Activated CD4-positive, alpha-beta T cell treated with anti-CD3 and anti-CD28 coated beads, Interleukin-2, amount 50 U/mL, for 16 hours (primary cell): Measurements from ENCODE around the gene PAGE1.
A peak's percentile ranks its signal among the peaks of the same experiment; 100 is the strongest.
"Not testable (repeated sequence)": the region's sequence is repeated elsewhere in the genome, so short reads cannot be mapped to it uniquely, and the experiment has no call there.

ENCODE experiments used
- DNase-seq: peaks from one replicate; pipeline ENCODE4 v3.0.0-alpha.2; 2020

The PAGE1 gene, protein sequence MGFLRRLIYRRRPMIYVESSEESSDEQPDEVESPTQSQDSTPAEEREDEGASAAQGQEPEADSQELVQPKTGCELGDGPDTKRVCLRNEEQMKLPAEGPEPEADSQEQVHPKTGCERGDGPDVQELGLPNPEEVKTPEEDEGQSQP

DNA sequence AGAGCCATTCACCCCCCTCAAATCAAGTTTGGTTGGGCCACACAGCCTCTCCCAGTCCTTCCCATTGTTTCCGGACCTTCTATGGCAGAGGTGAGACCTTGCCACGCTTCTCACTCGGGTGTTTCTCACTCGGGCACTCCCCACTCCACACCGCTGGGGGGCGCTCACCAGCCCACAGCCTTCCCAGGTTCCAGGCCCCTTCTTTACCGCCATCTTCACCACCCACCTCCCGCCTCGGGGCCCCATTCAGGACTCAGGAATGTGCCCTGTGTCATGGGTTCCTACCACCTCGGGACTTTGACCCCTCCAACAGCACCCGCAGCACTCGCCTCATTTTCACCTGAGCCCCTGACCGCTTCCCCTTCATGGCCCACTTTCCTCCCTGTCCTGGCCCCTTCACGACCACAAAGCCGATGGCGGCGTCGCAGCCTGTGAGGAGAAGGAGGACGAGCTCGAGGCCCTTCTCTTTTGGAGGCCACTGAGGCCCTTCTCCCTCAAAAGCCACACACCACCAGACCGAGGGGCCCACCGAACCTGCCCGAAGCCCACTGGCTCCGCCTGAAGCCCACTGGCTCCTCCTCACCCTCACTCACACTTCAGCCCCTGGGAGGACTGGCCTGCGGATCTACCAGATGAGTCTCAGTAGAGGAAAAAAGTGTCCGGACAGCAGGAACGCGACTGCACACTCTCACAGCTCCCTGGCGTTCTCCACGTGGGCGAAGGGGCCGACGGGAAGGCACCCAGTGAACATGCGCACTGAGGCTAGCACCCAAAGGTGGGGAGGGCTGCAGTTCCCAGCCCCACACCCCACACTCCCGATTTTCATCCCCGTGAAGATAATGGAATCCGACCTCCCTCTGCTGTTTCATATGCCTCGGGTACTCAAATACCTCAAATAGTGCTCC, at the start of gene PAGE1:
Gene PAGE1, minus strand, starts transcription at position 709 of the 905 bp plus-strand sequence. CDS start 1,214 bp downstream, outside the sequence.
- no peak for DNase-seq

DNA sequence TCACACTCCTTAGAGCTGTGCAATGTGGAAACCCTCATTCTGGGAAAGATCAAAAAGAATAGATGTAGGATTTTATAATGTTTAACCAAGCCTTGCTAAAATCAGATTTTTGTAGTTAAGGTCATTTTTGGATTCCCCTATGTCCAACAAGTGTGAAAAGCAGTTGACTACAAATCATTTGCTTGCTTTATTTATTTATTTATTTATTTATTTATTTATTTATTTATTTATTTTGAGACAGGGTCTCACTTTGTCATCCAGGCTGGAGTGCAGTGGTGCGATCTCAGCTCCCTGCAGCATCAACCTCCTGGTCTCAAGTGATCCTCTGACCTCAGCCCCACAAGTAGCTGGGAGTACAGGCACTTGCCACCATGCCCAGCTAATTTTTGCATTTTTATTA, 45.7 kb upstream of the PAGE1 start:
- DNase-seq: not testable (repeated sequence)

DNA sequence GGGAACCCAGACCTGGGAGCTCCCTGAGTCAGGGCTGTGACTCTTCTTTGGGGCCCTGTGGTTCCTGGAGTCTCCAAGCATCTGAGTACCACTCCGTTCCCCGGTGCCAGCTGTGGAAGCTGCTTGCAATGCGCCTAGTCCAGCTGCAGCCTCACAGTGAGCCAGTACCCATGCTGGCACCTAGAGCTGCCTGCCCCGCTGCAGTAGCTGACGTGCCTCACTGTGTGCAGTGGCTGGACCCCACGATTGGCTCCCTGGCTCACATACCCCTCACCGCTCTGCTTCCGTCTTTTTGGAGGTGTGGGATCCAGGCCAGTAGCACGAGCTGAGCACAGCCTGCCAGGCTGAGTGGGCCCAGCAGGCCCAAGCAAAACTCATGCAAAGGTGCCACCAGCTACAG, 32.1 kb upstream of the PAGE1 start:
- DNase-seq: no peak

DNA sequence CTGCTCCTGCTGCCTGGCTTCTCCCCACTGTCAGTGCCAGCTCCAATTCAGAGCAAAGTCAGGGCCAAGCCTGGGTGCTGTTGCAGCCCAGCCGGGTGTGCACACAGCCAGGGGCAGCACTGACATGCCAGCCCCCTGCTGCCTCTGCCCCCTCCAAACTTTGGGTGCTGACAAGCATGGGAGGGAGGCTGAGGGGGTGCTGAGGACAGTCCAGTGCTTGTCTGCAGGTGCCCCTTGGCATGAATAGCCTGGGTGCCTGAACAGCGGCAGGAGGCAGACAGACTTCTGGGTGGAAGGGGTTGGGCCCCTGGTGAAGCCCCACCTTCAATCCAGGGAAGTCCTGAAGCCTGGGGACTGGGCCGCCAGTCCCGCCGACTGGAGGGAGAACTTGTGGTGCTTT, 31.2 kb upstream of the PAGE1 start:
- no peak for DNase-seq

DNA sequence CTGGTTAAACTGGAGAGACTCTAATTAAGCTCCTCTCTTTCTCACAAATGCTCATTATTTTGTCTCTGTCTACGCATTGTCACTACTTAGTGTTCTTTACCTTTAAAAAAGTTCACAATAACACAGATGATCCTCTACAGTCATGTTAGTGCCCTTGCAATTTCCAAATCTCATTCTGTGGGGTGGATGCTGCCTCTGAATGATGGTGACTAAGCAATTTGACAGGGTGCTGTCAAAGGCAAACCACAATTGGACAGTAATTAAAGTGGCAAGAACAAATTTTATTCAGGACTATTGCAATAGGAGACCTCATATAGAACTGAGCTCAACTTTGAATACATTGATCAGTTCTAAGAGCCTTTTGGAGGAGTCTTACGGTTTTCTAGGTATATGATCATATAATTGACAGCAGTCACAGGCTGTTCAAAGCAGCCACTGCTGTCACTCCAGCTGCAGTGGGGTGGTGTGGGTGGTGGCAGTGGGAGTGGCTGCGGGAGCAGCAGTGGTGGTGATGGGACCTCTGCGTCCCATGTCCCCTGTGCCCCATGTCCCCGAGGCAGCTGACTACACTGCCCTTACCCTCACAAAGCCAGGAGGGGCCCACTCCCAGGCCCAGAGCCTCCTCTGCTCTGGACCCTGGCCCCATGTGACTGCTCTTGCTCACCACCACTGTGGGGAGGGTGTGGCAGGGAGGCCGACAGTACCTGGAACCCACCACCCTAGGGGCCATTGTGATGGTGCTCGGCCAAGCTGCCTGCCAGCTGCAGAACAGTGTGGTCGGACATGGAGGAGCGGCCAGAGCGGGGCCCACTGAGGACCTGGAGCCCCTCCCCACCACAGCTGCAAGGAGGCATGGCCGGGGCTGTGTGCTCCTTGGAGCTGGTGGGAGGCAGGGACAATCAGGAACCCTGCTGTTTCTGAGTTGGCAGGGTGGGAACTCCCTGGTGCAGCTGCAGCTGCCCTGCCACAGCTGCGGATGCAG, 30.4 kb upstream of the PAGE1 start:
- DNase-seq: no peak

DNA sequence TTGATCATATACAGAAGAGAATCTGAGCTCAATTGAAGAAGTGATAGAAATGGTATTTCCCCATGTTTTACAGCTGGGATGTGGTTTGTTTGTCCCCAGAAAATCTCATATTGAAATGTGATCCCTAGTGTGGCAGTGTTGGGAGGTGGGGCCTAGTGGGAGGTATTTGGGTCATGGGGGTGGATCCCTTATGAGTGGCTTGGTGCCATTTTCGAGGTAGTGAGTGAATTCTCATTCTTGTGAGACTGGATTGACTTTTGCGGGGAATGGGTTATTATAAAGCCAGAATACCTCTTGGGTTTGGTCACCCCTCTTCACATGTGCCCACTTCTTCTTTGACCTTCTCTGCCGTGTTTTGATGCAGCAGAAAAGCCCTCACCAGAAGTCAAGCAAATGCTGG, 29.6 kb upstream of the PAGE1 start:
- DNase-seq: no peak

DNA sequence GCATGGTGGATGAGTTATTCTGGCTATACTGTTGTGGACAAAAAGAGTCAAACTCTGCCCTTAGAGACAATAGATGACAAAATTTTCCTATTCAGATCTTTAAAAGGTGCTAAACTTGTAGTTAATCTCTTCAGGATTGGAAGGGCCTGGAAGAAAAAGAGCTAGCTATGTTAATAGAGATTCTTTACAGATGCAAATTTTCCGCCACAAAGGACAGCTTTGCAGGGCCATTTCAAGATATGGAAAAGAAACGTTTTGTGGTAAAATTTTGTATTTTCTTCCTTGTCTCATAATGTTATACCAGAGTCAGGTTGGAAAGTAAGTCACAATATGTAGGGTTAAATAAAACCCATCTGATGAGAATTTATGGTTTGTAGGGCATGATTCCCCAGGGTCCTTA, 24.3 kb upstream of the PAGE1 start:
- DNase-seq: not testable (repeated sequence)

DNA sequence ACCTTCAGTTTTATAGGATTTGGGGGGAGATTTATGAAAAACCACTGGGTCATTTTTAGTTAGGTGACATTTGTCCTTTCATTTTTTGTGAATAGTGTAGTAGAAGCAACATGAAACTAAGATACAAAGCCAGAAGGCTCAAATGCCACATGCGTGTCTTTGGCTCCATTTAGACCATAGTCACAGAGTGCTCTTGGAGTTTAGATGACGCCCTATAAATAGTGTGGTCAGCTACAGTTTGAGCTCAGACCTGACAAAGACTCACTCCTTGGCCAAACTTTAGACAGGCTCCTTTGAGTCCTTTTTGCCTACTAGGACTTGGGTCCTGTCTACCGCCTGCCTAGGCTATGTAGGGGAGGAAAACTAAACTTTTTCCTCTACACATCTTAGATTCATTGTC, 16.8 kb upstream of the PAGE1 start:
- DNase-seq: no peak

DNA sequence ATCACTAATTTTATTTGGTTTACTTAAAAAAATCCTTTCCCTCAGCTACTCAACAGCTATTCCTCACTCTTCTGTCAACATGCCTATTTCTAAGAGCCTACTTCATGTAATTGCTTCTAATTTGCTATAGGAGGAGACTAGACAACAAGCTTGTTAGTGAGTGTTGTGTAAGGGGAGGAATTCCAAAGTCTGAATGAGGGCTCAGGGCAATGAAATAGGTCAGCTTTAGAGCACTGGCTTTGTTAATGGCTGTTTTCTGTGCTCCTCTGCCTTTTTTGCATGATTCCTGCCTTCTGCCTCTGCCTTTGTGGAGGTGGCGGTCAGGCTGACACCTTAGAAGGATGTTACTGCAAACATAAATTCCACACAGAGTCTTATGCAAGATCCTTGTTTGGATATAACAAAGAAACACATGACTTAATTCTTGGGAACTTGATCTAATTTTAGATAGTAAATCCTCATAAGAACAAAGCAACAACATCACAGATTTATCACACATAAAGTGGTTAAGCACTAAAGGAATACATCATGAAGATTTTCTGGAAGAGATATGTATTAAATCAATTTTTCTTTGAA, 15.0 kb upstream of the PAGE1 start:
- no peak for DNase-seq

DNA sequence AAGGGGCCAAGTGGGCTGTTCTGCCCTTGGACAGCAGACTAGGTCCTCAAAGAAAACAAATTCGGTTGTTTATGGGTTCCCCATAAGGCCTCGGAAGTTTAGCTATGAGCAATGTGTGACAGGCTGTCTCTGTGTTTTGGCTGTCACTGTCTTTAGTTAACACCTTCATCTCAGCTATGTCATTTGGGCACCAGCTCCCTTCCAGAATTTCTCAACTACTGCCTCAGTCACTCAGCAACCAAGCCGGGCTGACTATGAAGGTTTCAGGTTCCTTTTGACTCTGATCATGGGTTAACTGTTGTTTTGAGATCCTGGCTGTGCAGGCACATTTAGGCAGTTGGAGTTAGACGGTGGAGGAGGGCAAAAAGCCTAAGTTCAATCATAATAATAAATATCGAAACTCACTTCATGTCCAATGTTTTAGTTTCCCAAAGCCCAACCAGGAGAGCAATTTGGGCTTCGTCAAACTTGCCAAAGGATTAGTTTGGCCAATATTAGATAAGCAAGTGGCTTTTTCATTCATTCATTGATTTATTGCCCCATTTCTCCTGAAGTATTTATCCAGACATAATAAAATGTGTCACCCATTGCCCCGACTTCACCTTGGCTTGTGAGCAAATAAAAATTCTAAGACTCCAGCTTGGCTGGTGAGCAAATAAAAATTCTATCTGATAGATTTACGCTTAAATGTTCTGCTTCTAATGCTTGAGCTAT, 9.1 kb upstream of the PAGE1 start:
- DNase-seq: peak; percentile 79

DNA sequence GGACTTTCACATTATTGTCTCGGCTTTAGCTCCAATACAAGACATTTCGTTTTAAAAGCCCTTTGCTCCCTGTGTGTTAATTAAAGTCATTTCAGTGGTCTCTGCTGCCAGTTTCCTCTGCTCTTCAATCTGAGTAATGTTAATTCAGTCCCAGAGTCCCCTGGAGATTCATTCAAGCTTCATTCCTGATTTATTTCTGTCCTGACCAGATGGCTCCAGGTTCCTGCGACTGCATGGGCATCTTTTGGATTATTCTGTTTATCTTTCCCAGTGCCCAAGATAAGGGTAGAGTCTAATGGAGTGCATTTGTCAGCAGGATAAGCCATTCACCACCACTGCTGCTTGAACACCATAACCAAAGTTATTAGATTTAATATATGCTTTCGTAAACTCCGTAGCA, 6.1 kb upstream of the PAGE1 start:
- no peak for DNase-seq

DNA sequence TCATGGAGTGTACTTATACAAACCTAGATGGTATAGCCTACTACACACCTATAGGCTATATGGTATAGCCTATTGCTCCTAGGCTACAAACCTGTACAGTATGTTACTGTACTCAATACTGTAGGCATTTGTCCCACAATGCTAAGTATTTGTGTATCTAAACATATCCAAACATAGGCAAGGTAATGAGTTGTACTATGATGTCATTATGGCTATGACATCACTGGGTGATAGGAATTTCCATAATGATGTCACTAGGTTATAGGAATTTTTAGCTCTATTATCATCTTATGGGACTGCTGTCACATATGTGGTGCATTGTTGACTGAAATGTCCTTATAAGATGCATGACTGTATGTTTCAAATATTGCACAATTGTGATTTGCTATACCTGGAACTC, 5.5 kb upstream of the PAGE1 start:
- no peak for DNase-seq

DNA sequence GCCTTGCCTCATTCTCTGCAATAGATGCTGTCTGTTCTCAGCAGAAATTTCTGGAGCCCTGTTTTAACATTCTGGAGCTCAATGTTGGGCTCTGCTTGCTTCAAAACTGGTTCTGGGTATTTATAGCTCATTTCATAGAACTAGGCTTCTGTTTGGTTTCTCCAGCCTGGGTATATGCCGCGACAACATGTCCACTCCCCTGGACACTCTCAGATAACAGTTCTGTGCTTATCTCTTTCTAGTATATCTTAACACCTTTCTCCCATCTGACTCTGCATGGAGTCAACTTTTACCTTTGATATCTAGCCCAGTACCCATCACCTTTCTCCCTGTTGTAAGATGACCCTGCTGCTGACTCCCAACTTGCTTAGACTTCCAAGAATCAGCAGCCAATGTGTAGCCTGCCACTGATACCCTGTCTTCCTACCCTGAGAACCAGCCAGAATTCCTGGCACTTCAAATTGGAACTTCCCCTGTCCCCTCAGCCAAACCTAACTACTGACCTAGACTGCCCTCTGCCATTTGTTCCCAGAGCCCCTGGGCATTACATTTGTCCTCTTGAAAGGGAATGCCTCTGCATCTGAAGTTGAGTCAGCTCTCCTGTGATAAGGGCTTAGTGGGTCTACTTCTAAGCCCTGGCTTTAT, 20.6 kb downstream of the PAGE1 start:
- no peak for DNase-seq

DNA sequence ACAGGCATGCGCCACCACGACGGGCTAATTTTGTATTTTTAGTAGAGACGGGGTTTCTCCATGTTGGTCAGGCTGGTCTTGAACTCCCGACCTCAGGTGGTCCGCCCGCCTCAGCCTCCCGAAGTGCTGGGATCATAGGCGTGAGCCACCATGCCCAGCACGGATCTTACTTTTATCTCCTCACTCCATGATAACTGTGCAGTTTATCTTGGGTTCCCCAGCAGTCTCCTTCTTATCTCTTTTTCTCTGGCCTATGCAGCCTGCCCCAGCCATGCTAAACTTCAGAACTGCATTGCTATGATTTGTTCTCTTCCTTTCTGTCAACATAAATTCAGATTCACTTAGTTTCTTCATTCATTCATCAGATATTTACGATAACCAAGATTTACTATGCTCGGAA, 22.4 kb downstream of the PAGE1 start:
- no peak for DNase-seq

DNA sequence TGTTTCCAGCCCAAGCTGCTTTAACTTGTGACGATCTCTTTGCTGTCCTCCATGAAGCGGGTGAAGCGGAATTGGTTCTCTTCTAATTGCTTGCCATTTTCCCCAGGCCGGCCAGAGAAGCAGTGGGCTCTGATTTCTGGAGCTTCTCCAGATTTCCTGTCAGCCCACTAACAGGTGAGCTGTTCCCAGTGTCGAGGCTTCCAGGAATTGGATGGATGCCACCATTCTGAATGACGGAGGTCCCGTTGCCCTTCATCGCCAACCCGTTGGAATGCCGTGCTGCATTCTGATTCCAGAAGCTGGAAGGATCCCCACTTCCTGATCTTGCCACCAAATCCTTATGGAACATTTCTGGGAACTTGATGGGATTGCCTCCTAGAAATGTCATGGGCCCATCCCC, 31.0 kb downstream of the PAGE1 start:
- DNase-seq: no peak

DNA sequence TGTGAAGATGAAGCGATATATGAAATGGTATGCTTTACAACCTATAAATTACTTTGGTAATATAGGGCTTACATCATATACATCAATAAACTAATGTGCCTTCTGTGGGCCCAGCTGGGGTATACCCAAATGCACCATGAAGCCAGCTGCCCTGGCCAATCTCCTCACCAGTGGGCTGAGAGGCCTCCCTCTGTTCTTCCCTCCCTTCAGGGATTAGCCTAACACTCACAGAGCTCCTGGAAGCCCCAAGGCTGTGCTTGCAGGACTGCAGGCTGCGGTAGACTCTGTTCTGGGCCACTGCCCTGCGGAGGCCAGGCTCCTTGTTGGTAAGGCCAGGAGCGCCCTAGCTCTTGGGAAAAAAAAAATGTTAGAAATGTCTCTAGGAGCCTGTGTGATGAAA, 33.9 kb downstream of the PAGE1 start:
- no peak for DNase-seq

DNA sequence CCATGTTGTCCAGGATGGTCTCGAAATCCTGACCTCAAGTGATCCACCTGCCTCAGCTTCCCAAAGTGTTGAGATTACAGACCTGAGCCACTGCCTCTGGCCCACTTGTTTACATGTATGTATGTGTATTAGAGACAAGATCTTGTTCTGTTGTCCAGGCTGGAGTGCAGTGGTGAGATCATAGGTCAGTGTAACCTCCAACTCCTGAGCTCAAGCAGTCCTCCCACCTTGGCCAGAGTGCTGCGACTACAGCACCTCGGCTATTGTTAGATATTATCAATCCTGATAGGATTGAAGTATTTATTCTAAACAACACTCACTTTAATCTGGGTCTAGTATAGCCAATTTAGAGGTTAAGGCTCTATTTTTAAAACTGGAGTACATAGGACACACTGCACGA, 36.0 kb downstream of the PAGE1 start:
- DNase-seq: no peak

DNA sequence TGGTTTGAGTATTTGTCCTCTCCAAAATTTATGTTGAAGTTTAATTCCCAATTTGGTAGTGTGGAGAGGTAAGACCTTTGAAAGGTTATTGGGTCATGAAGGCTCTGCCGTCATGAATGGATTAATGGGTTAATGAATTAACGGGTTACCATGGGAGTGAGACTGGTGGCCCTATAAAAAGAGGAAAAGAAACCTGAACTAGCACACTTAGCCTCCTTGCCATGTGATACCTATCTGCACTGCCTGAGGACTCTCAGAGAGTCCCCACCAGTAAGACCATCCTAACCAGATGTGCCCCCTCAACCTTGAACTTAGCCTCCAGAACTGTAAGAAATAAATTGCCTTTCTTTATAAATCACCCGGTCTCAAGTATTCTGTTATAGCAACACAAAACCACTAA, 39.3 kb downstream of the PAGE1 start:
- no peak for DNase-seq

DNA sequence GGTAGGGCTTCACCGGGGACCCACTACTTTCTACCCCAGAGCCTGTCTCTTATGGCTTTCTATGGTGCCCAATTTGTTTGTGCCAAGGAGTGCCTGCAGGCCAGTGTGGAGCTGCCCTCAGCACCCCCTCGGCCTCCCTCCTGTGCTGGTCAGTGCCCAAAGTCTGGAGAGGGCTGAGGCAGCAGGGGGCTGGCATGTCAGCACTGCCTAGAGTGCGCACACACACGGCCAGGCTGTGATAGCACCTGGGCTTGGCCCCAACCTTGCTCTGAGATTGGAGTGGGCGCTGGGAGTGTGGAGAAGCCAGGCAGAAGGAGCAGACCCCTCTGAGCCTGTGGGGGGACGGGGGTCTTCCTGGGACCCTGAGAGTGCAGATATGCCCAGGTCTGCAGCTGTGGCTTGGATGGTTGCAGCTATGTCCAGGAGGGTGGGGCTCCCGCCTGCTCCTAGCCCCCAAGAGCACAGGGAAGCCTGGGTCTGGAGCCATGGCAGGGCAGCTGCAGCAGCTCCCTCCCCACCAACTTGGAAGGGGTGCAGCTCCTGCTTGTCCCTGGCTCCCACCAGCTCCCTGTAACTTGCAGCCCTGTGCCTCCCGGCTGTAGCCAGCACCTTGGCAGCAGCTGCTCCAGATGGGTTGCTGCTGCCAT, 50.7 kb downstream of the PAGE1 start:
- DNase-seq: no peak
